GM19193 (cell line): ENCODE measurements around the gene LDLRAD4.

Source experiments
- POLR2A ChIP-seq: IDR thresholded peaks from 4 replicates; pipeline ENCODE4 v1.6.1; 2011; ENCODE audit not compliant: insufficient read depth, insufficient read length; ENCODE audit errors: extremely low read depth

Gene LDLRAD4

DNA sequence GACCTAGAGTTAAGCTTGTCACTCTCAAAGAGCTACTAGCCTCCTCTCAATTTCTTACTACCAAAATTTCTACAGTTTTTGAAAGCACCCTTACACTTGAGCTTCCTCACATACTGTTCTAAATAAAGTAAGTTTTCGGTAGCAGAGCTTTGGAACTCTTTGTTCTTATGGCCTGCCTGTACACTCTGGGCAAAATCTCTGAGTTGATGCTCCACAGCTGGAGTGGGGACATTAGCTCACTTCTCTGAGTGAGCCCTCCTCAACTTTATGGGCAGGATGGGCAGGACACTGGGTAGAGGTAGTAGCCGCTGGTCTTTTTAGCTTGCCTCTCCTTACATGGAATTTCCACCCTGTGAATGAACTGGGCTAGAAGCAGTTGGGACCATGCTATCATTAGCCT is 380.0 kb downstream of the LDLRAD4 start:
- TF ChIP-seq POLR2A = no peak

GRCh38 chr18:13599031-13599430 is 380.5 kb downstream of the LDLRAD4 start:
- TF ChIP-seq POLR2A = no peak

GRCh38 chr18:13603304-13604019 is 384.9 kb downstream of the LDLRAD4 start:
- no peak for TF ChIP-seq POLR2A

DNA sequence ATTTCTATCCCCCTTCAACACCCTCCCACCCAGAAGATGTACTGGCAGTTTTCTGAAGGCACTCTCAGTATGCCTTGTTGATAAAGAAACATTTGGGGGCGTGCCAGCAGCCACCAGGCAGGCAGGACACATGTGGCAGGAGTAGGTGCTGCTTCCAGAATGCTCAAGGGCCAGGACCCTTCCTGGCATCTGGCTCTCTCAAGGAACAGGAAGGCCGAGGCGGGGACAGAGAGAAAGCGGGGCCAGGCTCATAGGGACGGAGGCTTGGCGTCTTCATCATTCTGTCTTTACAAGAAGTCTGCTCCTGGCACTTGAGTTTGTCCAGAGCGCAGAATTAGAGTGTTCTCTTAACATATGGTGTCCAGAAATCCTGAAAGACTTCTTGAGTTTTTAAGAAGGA is 386.2 kb downstream of the LDLRAD4 start:
- TF ChIP-seq POLR2A = no peak

GRCh38 chr18:13605477-13605876 is 386.9 kb downstream of the LDLRAD4 start:
- no peak for TF ChIP-seq POLR2A

DNA sequence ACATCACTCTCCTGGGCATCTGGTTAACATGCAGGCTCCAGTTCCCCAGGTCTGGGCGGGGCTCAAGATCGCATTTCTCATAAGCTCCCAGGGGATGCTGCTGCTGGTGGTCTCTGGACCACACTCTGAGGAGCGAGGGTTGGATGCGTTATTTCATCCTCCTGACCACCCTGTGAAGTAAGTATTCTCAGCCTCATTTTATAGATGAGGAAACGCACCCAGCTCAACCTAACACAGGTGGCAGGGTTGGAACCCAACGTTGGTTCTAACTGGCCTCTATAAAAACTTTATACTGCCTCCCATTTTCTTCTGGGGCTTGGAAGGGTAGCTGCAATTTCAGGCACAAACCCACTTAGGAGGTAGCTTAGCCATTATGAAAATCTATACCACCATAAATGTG is 387.3 kb downstream of the LDLRAD4 start:
- TF ChIP-seq POLR2A = no peak

DNA sequence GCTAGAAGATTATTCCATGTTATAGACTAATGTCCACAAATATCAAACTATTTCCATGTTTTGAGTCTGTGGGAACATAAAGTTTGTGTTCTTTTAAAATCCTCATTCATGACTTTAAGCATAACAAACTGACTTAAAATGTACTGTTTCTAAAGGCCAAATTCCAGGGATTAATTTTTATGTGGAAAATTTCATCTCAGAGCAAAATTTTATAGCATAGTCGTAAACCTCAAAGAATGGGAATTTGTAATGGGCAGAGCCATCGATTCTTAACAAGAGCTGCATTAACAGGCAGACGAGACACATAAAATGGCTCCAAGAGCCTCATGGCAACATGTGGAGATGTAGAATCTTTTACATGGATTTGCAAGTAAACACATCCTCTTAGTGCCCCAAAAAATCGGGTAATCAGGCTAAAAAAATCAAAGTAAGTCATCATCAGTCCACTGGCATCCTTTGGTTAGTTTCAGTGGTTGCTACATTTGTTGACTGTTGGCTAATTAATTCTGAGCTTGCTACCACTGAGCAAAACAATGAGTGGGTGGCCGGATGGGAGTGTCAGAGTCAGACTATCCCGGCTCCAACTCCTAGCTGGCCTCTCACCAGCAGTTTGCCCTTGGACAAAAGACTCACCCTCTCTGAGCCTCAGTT is 388.2 kb downstream of the LDLRAD4 start:
- TF ChIP-seq POLR2A = no peak

DNA sequence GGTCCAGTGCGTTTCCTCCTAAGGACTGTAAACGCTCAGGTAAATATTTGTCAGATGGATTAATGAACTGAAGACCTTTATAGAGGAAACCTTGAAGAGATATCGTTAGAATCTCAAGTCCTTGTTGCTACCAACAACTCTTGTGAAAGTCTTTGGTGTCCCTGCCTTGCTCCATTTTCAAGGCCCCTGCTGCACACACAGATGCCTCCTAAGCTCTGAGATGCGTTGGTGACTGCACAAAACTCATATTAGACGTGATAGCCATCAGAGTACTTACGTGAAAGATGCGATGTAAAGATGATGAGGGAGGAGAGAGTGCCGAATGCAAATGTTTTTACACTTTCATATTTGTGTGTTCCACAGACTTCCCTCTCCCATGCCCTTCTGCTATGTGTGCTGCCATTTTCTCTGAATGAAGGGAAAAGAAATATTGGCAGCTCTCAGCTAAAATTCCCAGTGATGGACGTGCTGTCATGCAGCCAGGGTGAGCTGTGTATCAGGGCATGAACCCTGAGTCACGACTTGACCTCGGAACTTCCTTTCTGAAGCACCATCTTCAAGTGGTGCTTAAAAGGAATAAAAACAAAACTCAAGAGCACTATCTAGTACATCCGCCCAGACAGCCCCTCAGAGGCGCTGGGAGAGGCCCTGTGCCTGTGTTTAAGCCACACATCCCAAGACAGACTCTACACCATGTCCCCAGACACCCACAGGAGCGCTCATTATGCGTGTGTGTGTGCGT is 390.4 kb downstream of the LDLRAD4 start:
- TF ChIP-seq POLR2A = no peak

- TF ChIP-seq POLR2A = no peak
Observed at GRCh38 chr18:13610555-13611141, 392.1 kb downstream of the LDLRAD4 start.

GRCh38 chr18:13611142-13611600 is 392.6 kb downstream of the LDLRAD4 start:
- TF ChIP-seq POLR2A = no peak

DNA sequence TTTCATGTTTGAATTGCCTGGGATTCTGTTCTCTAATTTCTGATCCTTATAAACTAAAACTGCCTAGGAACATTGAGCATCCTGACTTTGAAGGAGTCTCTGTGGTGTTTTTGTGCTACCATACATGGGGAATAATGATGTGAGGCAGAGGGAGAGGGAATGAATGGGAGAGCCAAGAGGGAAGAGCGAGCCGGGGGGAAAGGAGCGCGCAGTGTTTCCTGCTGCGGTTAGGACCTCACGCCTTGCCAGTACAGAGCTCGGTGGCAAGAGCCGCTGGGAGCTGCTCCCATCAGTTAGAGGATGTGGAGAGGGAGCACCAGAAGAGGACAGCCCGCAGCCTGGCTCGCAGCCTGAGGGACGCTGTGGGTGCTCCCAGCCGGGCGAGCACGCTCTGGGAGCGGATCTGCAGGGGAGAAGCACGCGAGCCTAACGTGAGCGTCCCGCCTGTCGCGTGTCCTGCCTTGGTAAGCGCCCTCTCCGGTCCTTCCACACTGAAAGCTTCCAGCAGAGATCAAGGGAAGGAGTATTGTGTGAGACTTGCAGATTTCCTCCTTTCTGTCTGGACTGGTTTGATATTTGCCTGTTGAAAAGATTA is 393.1 kb downstream of the LDLRAD4 start:
- TF ChIP-seq POLR2A = no peak

- TF ChIP-seq POLR2A = peak; percentile 61
Observed at GRCh38 chr18:13612196-13612997, 393.8 kb downstream of the LDLRAD4 start.

GRCh38 chr18:13613099-13613498 is 394.5 kb downstream of the LDLRAD4 start:
- TF ChIP-seq POLR2A = no peak

DNA sequence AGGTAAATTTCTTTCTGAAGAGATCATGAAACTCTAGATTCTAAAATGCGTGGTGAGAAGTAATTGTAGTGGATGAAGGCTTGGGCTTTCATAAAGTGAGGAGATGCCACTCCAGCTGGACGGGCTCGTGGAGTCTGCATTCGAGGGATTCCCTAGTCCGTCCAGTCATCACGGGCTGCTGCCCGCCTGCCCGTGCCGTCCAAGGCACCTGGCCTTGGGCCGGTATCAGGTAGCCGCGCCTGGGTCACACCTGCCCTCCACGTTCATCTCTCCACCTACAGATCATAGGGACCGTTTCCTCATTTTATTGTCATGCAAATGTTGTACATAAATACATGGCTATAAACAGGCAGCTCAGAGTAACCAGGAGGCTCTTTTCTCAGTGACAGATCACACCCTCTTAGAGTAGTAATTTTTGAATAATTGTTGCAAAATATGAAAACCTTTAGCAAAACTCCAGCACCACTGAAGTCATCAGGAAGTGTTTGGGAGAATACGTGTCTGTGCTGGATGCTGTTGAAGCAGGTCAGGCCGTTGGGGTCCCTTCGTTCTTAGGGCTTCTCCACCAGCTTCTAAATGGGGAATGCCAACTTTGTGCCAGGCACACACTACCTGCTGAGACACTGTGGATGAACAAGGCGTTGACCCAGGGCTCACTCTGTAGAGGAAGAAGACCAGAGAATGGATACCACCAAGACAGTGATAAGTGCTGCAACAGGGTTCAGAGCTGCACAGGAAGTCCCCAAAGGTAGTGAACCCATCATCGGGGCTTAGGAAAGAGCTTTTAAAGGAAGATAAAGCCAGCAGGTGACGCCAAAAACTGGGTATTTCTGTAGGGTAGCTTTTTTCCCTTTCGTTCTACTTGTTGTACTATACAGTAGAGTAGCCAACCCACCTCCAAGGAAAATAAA is 395.3 kb downstream of the LDLRAD4 start:
- TF ChIP-seq POLR2A = peak; percentile 30
